Measurements from ENCODE around the gene OR52J3. TPM values are rescaled to one million over a fixed set of nuclear protein-coding genes. Genes with fewer than 3 reads are reported as not detected.

The OR52J3 gene
- total RNA-seq, 1 donor from 2014 or later = not detected

DNA sequence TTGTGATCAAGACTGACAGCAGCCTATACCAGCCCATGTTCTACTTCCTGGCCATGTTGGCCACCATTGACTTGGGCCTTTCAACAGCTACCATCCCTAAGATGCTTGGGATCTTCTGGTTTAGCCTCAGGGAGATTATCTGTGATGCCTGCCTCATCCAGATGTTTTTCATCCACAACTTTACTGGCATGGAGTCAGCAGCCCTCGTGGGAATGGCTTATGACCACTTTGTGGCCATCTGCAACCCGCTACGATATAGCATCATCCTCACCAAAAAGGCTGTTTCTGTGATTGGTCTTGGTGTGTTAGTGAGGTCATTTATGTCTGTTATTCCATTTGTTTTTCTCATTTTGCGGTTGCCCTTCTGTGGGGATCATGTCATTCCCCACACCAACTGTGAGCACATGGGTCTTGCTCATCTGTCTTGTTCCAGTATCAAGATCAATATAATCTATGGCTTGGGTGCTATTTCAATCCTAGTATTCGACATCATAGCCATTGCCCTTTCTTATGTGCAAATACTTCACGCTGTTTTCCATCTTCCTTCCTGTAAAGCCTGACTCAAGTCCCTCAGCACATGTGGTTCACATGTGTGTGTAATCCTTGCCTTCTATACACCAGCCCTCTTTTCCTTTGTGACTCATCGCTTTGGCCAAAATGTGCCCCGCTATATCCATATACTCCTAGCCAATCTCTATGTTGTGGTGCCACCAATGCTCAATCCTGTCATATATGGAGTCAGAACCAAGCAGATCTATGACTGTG lies 46.7 kb downstream of the OR52J3 start:
- FAIRE-seq (no peak), DNase-seq (ENCODE audit: low spot score in 2 of 2) (no peak)

DNA sequence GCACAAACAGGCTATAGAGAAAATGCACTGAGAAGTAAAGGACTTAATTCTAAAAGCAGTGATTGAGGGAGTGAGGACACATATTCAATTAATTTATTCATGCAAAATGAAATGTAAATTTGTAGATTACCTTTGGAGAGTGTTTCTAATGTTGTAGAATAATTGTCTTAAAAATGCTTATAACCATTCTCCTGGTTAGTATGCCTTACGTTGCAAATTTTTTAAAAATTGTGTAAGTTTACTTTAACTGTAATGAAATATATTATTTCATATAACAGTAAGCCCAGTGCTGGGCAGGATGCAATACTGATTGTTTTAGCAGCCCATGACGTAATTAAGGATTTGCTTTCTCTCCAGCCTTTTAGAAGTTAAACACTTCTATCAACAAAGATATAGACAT lies 49.7 kb downstream of the OR52J3 start:
- FAIRE-seq (no peak), DNase-seq (ENCODE audit: low spot score in 2 of 2) (no peak)

Other genes with a start within 250 kb of the OR52J3 start
- not detected for gene OR52R1, start 242.1 kb upstream of the OR52J3 start, total RNA-seq
- not detected for gene OR51F2, start 225.2 kb upstream of the OR52J3 start, total RNA-seq
- not detected for gene OR51S1, start 197.3 kb upstream of the OR52J3 start, total RNA-seq
- not detected for gene OR51T1, start 164.6 kb upstream of the OR52J3 start, total RNA-seq
- gene OR51A7, start 142.7 kb upstream of the OR52J3 start, total RNA-seq = not detected
- not detected for gene OR51G2, start 127.2 kb upstream of the OR52J3 start, total RNA-seq
- gene OR51G1, start 122.2 kb upstream of the OR52J3 start, total RNA-seq = not detected
- gene OR51A4, start 98.9 kb upstream of the OR52J3 start, total RNA-seq = not detected
- gene OR51A2, start 90.8 kb upstream of the OR52J3 start, total RNA-seq = not detected
- gene OR51L1, start 51.7 kb upstream of the OR52J3 start, total RNA-seq = not detected
- gene OR52E2, start 13.1 kb downstream of the OR52J3 start, total RNA-seq = not detected
- not detected for gene OR52E1, start 23.0 kb downstream of the OR52J3 start, total RNA-seq
- not detected for gene OR52A5, start 91.8 kb downstream of the OR52J3 start, total RNA-seq
- gene OR52A1, start 108.2 kb downstream of the OR52J3 start, total RNA-seq = under 0.01 TPM
- not detected for gene OR51V1, start 154.2 kb downstream of the OR52J3 start, total RNA-seq
- gene HBB, start 180.5 kb downstream of the OR52J3 start, total RNA-seq = 552 TPM
- not detected for gene HBD, start 188.0 kb downstream of the OR52J3 start, total RNA-seq
- 2.0 TPM for gene HBG1, start 203.3 kb downstream of the OR52J3 start, total RNA-seq
- 2,646 TPM for gene HBG2, start 208.3 kb downstream of the OR52J3 start, total RNA-seq
- gene HBE1, start 223.4 kb downstream of the OR52J3 start, total RNA-seq = 15.1 TPM

All from frontal cortex (tissue), 4 donors.